CD4-positive, alpha-beta T cell treated with Interleukin-2 at 100 ng/mL for 4 hours (primary cell): ENCODE measurements around the gene MRGPRF.
"Not testable (repeated sequence)": the region's sequence is repeated elsewhere in the genome, so short reads cannot be mapped to it uniquely, and the experiment has no call there.

Experiments used
- DNase-seq: peaks from one replicate; pipeline ENCODE4 v3.0.0-alpha.2; 2020; ENCODE audit warnings: low spot score

The MRGPRF gene

DNA sequence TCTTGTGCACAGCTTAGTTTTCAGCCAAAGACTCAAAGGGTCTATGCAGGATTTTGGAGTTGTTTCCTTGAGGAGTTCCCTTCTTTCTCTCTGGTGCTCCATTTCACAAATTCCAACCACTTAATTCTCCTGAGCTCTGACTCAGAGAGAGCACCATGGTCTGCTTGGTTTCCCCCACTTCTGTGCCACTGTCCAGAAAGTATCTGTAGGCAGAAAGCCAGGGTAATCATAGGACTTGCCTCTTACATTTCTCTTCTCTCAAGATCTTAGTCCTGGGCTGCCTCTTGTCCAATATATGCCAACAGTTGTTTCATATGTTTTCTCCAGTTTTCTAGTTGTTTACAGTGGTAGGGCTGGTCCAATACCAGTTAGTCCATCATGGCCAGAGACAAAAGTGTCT is 25.8 kb downstream of the MRGPRF start:
- no peak for DNase-seq

DNA sequence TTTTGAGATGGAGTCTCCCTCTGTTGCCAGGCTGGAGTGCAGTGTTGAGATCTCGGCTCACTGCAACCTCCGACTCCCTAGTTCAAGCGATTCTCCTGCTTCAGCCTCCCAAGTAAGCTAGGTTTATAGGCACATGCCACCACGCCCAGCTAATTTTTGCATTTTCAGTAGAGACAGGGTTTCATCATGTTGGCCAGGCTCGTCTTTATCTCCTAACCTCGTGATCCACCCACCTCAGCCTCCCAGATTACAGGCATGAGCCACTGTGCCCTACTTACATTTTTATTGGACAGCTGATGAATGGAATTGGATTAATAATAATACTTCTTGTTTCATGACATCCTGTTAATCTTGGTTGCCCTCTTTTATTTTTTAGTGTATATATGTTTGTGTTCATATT is 29.2 kb downstream of the MRGPRF start:
- DNase-seq: no peak

- DNase-seq: no peak
Measured at GRCh38 chr11:68982134-68982533, 30.9 kb downstream of the MRGPRF start.

- DNase-seq: no peak
Measured at GRCh38 chr11:68980776-68981065, 32.3 kb downstream of the MRGPRF start, which contains the start of gene MRGPRD. Gene MRGPRD (minus strand): TSS chr11:68980986. CDS start chr11:68980986, 0 bp downstream.

GRCh38 chr11:68979931-68980775 is 32.9 kb downstream of the MRGPRF start:
- DNase-seq: no peak

DNA sequence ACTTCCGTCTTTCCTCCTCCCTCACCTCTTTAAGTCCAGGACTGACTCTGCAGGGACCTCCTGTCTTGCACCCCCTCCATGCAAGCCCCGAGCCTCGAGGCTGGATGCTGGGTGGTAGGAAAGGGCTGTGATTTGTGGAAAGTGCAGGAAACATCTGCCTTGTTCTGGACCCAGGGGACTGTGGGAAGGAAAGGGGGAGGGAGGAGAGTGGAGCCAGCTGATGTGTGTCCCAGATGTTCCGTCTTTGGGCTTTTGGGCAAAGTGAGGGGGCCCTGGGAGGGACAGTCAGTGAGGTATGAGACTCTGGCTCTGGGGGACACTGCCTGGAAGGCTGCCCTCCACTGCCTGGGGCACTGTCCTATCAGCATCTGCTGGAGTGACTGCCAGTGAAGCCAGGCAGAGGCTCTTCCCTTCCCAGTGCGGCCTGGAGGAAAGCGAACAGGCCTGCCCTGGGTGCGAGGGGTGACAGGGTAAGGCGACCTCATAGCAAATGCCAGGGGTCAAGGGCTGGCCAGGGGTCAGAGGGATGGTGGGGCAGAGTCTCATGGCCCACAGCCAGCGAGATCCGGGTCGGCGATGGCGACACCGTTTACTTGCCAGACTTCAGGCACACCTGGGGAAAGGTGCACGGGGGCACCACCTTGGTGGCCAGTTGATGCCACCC is 34.0 kb downstream of the MRGPRF start:
- no peak for DNase-seq

DNA sequence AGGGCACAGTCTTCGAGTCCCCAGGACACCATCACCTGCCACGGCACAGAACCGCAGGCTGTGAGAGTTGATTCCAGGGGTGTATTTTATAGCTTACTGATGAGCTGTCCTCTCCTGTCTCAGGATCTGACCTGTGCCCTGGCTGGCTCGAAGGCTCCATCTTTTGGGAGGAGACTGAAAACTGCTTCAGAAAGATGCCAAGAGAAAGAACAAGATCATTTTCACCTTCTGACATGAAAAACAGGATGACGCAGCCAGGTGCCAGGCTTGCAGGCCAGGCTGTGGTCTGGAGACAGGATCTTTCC is 34.5 kb downstream of the MRGPRF start:
- no peak for DNase-seq

DNA sequence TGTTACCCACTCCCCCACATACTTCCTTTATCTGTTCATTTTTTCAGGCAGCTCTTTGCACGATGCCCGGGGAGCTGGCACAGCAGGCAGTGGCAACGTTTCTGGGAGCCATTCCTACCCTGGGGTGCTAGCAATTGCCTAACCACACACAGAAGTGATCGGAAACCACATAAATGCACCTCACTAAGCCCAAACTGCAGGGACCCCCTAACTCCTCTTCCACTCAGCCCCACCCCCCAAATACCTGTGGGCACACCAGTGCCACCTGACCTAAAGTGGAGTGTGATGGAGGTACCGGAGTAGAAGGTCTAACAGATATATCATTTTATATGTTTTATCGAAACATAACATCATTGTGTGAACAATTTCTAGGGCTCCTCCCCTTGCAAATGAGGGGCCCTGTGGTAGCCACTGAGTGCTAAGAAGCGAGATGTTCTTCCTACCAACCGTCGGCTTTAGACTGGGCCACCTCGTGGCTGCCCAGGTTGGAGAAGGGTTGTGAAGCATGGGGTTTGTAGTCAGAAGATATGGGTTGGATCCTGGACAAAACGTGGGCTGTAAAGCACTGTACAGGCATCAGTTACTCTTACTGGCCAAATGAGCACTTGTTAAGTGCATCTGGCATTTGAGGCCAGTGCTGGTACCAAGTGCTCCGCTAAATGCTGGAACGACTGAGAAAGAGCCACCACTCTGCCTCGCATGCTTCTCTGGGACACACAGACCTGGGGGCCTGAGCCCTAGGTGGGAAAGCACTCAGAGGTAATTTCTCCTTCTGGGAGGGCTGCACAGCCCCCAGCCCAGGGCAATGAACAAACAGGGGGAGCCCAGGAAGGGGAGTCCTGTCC is 35.0 kb downstream of the MRGPRF start:
- DNase-seq: no peak

DNA sequence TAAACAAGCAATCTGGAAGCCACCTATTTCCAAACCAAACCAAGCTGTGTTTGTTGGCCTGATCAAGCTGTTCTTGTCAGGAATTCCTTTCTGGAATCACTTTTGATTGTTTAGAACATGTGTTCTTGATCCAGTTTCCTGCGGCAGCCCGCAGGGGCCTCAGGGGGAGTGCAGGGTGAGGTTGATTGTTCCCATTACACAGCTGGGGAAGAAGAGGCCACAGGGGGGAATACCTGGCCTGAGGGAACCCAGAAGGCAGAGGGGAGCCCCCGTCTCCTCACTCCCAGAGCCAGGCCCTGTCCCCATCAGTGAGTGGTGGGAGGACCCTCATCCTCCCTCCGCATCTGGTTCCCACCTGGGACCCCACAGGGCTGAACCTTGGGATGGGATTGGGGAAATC is 36.5 kb downstream of the MRGPRF start:
- no peak for DNase-seq

DNA sequence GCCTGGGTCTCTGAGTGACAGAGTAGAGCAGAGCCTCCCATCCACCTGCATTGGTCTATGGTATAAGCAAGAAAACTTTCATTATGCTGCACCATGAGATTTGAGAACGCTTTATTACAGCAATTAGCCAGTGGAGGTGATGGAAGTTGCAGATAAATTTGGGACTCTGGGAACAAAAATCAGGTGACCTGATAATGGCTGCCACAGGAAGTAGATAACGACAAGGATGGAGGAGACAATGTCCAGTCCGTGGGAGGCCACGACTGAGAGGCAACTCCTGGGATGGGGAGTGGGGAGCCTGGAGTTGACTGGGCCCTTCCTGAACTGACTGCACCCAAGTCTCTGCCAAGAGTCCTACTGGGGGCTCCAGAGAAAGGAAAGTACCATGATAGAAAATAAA is 37.0 kb downstream of the MRGPRF start:
- DNase-seq: no peak

- DNase-seq: no peak
Measured at GRCh38 chr11:68974421-68975194, 38.4 kb downstream of the MRGPRF start.

- DNase-seq: not testable (repeated sequence)
Measured at GRCh38 chr11:68973706-68974105, 39.3 kb downstream of the MRGPRF start.

- DNase-seq: no peak
Measured at GRCh38 chr11:68973219-68973618, 39.8 kb downstream of the MRGPRF start.

DNA sequence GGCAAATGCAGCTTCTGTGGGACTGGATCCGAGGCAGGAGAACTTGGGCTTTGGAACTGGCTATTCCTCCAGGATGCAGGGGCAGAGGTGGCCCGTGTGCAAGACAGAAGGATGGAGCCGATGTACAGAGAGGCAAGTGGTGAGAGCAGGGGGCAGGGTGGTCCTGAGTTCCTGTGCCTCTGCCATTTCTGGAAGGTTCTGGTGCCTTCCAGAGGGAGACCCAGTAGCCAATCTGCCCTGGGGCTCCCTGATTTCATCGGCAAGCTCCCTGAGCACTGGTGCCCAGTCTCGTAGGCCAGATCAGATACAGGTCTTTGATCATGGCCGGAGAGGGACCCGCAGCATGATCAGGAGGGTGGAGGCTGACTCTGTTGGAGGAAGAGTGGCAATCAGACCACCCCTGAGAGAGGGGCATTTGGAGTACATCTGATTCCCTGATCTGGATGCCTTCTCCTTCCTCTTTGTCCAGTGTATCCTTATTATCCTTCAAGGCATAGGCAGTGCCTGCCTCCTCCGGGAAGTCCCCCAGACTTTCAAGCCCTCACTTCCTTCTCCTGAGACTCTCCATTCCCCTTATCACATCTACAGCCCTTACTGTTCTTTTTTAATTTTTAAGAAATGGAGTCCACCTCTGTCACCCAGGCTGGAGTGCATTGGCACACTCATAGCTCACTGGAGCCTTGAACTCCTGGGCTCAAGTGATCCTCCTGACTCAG is 42.0 kb downstream of the MRGPRF start:
- DNase-seq: no peak

GRCh38 chr11:68969386-68969785 is 43.7 kb downstream of the MRGPRF start:
- DNase-seq: no peak

GRCh38 chr11:68968306-68969250 is 44.5 kb downstream of the MRGPRF start:
- no peak for DNase-seq

- DNase-seq: no peak
Measured at GRCh38 chr11:68966894-68967780, 45.9 kb downstream of the MRGPRF start.

- DNase-seq: peak; percentile 11
Measured at GRCh38 chr11:68965901-68966853, 46.9 kb downstream of the MRGPRF start.
